Fibroblast of skin of left biceps (primary cell): Measurements from ENCODE around the gene CDK15.

Source experiments
- DNase-seq, 2 experiments: peaks; one replicate each; pipeline ENCODE4 v3.0.0-alpha.2; 2013; ENCODE audit warnings: low read depth in 2 of 2

The CDK15 gene

DNA sequence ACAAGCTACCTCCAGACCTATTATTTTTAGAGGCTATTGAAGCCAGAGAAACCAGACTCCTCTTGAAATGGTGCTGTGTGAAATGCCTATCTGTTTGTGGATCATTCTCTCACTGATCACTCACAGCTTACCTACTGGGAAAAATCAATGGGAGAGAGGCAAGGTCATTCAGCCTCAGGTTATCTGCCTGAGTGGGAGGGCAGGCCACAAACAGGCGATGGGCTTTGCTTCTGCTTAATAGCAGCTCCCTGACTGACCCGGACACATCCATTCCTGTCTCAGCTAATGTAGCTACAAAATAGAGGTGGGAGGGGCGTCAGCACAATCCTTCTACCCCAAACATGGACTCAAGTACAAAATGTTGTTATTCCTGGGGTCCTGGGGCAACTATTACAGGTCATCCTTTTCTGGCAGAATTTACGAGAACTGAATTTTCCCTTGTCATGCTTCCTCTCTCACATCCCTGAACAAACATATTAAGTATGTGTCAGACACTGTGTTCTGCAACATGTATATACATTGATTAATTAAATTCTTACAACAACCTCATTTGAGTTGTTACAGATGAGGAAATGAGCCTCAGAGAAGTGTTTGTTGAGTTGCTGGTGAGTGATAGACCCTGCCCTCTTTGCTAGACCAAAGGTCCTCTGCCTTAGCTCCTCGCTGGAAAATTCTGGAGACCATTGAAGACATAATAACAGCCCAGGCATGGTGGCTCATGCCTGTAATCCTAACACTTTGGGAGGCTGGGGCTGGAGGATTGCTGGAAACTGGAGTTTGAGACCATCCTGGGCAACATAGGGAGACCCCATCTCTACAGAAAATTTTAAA is 60.5 kb downstream of the CDK15 start:
- no peak for DNase-seq

DNA sequence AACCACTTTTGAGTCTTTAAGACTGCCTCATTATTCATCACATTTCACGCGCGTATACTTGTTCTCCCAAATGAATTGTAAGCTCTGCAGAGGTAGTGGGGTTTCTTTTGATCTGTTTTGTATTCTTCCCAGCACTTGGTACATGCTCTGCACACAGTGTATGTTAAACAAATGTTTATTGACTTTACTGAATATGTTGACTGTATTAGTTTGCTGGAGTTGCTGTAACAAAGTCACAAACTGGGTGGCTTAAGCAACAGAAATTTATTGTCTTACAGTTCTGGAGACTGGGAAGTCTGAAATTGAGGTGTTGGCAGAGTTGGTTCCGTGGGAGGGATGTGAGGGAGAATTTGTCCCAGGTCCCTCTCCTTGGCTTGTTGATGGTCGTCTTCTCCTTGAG is 65.1 kb downstream of the CDK15 start:
- no peak for DNase-seq

DNA sequence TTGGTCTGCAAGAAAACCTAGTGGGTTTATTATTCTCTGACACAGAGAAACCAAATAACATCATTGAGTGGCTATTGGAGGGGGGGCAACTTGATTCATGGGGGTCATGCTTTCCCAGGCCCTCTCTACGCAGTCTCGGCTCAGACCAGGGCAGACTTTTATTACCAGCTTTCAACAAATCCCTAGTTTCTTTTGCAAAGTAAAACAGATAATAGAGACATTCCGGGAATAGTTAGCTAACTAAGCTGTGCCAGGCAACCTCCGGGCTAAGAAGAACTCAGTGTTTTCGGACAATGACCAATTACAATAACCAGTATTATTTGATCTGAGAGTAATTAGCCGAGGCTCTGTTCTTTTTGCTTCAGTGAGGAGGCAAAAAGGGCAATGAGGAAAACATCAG is 66.3 kb downstream of the CDK15 start:
- DNase-seq, result no peak

DNA sequence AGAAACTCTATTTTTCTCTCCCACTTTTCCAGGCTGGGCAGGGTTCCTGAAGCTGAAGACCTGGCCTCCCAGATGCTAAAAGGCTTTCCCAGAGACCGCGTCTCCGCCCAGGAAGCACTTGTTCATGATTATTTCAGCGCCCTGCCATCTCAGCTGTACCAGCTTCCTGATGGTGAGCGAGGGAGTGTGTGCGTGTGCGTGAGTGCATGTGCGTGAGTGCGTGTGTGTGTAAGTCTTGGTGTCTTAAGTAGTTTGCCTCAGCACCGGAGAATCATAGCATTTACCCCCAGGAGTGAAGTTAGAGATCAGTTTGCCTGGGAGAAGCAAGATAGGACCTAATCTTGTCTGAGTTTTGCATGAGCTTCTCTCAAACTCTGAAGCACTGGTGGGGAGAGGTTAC is 73.7 kb downstream of the CDK15 start:
- DNase-seq, result no peak

DNA sequence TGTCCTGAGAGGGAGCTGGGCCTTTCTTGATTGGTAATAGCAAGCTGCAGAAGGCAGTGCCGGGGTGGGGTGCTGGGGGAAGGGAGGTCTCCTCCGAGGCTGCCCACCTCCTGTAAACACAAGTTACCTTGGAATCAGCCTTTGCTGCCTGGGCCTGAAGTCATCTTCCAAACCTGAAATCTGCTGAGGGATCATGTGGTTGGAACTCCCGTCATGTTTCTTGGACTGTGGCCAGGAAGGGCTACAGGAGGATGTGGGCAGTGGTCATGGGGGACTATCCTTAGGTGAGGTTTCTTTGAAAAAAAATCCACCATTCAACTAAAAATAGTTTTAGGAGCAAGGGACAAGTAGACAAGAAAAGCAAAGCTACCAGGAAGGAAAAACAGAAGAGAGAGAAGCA is 74.2 kb downstream of the CDK15 start:
- no peak for DNase-seq

DNA sequence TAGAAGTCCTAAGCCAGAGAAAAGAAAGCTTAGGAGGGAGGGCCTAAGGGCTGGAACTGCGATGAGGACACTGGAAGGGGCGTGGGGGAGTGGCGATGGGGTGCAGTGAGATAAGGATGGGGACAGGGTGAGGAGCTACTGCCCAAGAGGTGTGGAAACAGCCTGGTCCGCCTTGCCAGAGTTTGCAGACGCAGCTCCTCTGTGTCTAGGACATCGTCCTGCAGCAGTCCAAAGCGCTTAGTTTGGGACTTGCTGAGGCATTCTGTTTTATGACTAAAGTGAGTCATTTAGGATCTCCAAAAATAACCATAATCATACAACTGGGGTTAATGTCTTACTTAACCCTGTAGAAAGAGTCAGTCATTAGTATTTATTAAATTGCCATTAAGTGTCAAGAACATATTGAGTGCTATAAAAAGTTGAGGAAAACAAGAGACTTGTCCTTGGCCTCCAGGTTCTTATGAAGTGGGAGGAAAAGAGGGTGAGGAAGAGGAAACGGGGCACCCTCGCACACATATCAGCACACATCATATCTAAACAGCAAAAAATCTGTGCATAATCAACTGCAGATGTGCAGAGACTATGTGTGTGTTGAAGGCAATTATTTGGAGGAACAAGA is 74.8 kb downstream of the CDK15 start:
- peak; percentile 77 to 79 for DNase-seq

DNA sequence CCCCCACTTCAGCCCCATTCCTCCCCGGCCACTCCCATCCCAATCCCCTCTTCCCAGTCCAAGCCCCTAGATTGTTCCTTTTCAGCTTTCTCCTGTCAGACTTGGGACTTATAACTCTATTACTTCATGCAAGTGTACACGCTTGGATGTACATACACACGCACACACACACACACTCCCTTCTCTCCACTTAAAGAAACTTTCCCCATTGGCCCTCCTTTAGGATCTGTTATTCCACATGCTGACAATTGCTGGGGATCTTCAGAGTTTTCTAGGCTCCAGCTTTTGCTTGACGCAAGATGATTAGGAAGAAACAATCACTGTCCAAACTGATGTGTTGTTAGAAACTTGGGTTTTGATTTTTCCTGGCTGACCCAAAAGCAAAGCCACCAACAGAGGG is 75.4 kb downstream of the CDK15 start:
- DNase-seq, result no peak

DNA sequence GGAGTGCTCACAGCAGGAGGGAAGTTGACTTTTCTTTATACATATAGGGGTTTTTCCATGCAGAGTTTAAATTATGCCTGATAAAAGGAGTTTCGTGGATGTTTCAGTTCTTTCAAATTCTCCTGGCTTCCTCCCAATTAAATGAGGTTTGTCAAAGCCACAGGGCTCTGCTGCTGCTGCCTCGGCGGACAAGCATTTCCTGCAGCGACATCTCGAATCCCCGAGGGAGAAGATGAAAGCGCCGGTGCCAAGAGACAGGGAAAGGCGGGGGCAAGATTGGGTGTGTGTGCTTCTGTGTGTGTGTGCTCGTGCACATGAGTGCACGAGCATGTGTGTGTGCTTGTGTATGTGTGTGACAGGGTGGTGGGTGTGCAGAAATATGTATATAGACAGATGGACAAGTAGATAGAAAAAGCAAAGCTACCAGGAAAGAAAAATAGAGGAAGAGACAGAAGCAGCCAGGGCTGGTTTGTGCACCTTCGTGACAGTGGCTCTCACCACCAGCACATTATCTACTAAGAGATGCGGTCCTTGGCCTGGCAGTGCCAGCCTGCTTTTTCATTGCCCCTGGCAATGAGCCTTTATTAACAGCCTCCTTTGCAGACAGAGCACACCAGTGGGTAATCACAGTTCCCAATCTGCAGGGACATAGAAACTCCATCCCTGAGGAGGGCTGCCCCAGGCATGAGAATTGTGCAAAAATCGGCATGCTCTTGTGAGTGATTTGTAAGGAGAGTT is 76.2 kb downstream of the CDK15 start:
- DNase-seq, result no peak

DNA sequence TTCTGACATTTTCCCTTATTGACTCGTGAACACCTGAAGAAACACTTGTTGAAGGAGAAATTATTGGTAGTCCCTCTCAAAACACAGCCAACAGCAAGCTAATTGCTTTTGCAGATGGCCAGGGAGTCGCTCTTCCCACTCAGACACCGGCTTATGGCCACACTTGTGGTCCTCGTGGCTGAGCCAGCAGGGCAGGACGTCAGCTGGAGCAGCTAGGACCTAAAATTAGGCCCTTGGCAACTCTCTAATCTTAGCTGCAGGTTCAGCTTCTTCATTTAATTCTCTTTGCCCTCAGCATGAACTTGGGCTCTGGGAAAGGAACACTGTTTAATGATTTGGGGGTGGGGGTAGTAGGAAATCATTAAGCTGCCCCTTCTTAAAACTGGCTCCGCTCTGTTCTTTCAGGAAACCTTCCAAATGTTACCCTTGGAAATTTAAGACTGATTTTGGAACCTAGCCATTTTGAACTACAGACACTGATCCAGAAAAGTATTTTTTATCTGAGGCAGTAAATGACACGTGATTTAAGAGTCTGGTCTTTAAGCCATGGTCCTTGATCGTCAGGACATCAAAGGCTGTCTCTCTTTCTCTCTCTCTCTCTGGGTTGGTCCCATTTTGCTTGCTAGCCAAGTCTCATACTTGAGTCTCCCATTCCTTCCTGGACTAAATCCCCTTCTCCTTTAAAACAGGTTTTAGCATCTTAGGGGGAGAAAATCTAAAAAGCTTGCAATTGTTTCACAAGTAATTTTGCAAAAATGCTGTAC is 77.5 kb downstream of the CDK15 start:
- DNase-seq, result no peak

DNA sequence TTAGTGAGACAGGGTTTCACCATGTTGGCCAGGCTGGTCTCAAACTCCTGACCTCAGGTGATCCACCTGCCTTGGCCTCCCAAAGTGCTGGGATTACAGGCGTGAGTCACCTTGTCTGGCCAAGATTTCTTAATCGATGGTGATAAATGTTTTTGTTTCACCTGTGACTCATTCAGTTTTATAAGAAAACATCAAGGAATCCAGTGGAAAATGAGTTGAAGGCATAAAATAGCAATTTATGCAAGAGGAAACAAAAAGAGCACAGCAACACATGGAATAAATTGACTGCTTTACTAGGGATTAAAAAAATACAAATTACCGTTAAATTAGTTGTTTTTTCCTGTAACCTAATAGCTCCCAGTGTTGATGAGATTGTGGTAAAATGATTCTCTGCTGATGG is 80.2 kb downstream of the CDK15 start:
- no peak for DNase-seq

DNA sequence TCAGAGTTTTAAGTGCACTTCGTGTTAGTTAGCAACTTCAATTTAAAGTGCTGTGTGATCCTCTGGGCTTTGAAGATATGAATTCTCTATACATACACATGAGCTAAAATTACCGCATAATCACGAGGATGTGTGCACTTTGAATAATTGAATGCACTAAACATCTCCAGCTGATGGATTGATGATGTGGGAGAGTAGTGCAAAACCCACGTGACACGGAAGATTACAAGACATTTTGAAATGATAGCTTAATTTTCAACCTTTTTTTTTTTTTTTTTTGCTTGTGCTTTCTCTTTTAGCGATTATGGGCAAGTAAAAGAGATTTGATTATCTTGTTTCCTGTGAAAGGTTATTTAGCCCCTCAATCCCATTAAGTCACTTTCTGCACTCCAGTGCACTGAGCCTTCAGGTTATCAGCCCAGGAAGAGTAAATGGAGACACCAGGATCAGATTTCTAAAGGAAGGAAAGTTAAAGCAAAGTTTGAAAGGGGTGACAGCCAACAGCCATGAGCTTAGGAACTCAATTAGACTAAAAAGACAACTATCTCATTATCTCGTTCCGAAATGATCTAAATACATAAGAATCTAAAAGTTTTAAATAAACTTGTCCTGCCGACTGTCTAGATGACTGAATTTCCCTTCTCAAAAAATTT is 81.6 kb downstream of the CDK15 start:
- DNase-seq, result no peak

DNA sequence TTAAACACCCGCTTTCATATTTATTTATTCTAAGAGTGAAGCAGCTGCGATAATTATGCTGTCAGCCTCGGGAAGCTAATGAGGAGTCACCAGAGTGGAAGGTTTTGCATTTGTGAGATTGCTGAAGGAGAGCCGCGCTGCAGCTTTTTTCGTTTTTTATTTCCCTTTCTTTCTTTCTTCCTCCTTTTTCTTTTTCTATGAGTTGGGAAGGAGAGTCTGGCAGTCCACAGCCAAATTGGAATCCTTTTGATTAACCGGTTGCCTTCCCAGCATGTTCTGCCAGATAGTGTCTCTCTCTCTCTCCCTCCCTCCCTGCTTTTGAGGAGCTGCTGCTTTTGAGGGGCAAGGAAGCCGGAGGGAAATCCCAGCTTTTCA is 82.1 kb downstream of the CDK15 start:
- no peak for DNase-seq

DNA sequence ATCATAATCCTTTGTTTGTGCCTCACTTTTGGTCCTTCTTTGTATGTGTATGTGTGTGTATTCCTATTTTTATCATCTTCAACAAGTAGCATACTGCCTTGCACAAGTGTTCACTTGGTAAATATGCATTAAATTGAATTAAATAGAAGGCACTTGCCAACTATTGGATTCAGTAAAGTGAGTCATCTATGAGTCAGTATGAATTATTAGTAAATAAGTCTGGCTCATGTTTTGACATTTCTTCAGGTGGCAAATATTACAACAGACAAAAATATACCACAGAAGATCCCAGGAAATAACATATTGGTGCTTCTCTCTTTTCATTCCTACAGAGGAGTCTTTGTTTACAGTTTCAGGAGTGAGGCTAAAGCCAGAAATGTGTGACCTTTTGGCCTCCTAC is 84.1 kb downstream of the CDK15 start:
- no peak for DNase-seq

DNA sequence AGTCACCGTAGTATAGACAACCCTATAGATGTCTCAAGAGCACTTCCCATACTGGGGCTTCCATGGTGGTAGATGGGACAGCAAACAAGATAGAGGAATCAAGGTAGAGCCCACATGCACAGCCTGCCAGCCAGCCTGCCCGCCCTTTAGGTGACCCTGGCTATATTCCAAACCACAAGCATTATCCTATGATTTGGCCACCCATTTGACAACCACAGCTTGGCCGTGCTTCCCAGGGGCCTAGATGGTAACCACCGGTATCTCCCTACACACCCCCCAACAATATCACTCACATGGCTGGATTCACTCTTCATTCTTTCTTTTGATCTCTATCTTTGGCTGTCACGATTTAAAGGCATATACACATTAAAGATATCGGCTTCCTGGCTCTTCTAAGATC is 85.3 kb downstream of the CDK15 start:
- no peak for DNase-seq

DNA sequence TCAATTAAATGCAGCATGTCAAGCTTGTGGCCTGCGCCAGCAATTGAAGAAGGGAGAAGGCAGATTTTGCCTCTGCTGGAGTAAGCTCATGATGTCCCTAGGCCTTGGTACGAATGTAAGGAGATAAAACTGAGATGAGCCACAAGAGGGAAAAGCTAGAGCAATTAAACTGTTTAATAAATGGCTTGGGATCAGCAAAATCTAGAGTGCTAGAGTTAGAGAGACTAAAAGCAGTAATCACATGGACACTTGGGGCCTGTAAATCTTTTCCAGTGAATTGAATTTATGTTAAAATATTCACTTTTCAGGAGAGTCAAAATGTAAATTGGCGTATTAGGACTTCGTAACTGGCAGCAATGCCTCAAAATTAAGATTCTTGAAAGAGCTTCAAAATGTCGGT is 86.2 kb downstream of the CDK15 start:
- DNase-seq, result no peak

DNA sequence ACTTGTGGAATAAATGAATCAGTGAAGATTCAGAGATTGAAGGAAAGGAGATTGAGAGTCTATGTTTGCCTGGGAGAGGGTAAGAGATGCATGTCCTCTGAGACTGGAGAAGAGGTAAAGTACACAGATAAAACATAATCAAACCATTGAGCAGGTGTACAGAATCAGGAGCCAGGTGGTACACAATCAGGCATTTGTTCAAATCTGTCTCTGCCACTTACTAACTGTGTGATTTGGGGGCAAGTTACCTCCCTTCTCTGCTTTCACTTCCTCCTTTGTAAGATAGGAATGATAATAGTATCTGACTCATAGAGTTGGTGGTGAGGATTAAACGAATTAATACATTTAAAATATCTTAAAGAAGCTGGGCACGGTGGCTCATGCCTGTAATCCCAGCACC is 94.0 kb downstream of the CDK15 start:
- no peak for DNase-seq

DNA sequence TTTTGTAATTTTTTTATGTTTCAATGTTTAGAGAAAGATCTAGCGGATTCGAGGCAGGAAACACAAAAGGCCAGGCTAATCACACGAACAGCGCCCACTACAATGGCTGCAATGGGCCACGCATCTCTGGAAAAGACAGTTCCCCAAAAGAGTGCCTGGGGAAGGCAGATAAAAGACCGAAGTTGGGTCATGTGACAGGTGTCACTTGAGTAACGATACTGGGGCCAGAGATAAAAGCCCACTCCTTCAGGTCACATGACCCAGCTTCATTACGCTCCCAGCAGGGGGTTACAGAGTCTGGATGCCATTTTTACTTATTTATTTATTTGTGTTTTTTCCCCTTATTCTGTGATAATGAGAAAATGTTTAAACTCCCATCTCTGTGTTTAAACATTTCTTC is 95.4 kb downstream of the CDK15 start:
- DNase-seq, result no peak

DNA sequence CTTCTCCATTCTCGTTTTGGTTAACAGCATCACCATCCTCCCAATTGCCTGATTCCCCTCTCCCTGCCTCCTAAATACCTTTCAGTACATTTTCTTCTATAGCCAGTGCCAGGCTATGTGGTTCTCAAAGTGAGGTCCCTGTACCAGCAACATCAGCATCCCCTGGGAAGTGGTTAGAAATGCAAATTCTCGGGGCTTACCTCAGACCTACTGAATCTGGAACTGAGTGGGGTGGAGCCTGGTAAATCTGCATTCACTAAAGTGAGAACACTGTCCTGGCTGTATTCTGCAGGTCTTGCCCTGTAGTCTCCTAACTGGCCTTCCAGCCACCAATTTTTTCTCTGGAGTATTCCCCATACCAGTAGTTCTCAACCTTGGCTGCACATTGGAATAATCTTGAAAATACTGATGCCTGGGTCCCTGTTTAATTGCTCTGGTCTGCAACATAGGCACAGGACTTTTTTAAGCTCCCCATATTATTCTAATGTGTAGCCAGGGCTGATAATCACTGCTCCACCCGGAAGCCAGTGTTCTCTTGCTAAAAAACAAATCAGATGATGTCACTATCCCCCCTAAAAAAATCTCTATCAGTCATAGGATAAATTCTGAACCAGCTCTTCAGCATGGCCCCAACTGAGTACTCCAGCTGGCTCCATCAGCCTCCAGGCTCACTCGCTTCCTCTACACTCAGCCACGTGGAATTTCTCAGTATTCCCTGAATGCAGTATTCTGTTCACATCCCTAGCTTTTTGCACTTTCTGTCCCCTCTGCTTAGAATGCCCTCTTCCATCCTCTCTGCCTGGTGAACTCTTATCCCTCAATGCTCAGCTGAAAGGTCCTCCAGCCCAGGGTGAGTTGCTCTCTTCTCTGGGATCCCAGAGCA is 98.4 kb downstream of the CDK15 start:
- DNase-seq, result no peak

DNA sequence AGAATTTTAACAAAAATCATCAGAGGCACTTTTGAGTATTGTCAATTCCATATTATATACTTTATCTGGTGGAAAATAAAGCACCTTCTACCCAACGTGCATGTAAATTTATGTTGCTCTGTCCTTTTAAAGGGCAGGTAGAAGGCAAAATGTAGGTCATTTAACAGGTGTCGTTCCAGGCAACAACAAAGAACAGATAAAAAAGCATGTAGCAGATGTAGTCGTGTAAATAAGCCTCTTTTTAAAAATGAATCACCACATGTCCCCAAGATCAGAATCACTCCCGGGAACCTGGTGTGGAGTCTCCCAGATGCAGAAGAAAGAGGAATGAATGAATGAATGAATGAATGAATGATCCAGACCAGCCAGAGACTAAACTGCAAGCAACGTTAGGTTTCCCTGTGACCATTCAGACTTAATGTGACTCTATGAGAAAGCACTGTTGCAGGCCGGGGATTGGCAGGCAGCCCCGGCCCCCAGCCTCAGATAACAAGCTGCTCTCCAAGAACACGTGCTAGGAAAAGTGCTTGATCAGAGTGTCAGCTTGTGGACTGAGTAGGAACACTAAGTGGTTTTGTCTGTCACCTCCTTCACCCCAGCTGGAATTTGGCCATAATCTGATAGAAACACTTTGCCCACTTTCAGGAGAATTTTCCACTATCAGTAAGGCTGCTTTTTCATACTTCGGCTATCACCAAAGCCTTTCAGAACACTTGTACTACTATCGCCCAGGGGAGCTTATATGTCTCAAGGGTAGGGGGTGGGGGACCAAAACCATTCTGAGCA is 100.6 kb downstream of the CDK15 start:
- DNase-seq, result no peak

DNA sequence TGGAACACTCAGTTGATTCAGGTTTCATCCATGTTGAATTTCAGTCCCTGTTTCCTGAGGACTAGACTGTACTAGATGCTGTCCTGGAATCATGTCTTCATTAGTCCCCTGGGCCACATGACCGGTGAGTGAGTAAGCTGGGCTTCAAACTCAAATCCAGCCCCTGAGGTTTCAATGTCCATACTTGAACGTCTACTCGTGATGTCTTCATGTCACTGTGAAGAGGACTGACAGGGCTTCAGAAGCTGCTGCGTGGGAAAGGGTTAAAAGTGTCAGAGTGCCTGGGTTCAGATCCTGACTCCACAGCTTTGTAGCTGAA is 101.2 kb downstream of the CDK15 start:
- no peak for DNase-seq
